ENCODE measurements around the gene HNF1B.

HNF1B gene

GRCh38 chr17:37714897-37715296 lies 30.0 kb downstream of the HNF1B start:
- DNase-seq (ENCODE audit: low read depth): no peak
- no peak overlapping the region for H3K4me3 ChIP-seq (ENCODE audit: low read length)
- TF ChIP-seq CTCF (conservative IDR thresholded peaks at IDR 0.05; ENCODE audit: low read length): no peak

GRCh38 chr17:37713624-37714023 lies 31.2 kb downstream of the HNF1B start:
- DNase-seq (ENCODE audit: low read depth): no peak
- TF ChIP-seq CTCF (conservative IDR thresholded peaks at IDR 0.05; ENCODE audit: low read length): no peak
- H3K4me3 ChIP-seq (ENCODE audit: low read length): no peak overlapping the region

GRCh38 chr17:37713028-37713431 lies 31.8 kb downstream of the HNF1B start:
- no peak for TF ChIP-seq CTCF (conservative IDR thresholded peaks at IDR 0.05; ENCODE audit: low read length)
- no peak overlapping the region for H3K4me3 ChIP-seq (ENCODE audit: low read length)
- DNase-seq (ENCODE audit: low read depth): no peak

GRCh38 chr17:37711113-37711512 lies 33.7 kb downstream of the HNF1B start:
- no peak for TF ChIP-seq CTCF (conservative IDR thresholded peaks at IDR 0.05; ENCODE audit: low read length)
- H3K4me3 ChIP-seq (ENCODE audit: low read length): no peak overlapping the region
- no peak for DNase-seq (ENCODE audit: low read depth)

GRCh38 chr17:37710344-37710886 lies 34.4 kb downstream of the HNF1B start:
- no peak overlapping the region for H3K4me3 ChIP-seq (ENCODE audit: low read length)
- TF ChIP-seq CTCF (conservative IDR thresholded peaks at IDR 0.05; ENCODE audit: low read length): no peak
- DNase-seq (ENCODE audit: low read depth): peak; percentile 42

- no peak overlapping the region for H3K4me3 ChIP-seq (ENCODE audit: low read length)
- DNase-seq (ENCODE audit: low read depth): no peak
- no peak for TF ChIP-seq CTCF (conservative IDR thresholded peaks at IDR 0.05; ENCODE audit: low read length)
These were observed 36.1 kb downstream of the HNF1B start for GRCh38 chr17:37708616-37709212.

- H3K4me3 ChIP-seq (ENCODE audit: low read length): no peak overlapping the region
- TF ChIP-seq CTCF (conservative IDR thresholded peaks at IDR 0.05; ENCODE audit: low read length): no peak
- no peak for DNase-seq (ENCODE audit: low read depth)
These were observed 36.7 kb downstream of the HNF1B start for GRCh38 chr17:37708008-37708615.

Measured in AG10803 (cell line).